ENCODE results near the gene ANKS3. TPM values are rescaled to one million over a fixed set of nuclear protein-coding genes. Genes with fewer than 3 reads are reported as not detected.

The ANKS3 gene
- polyA plus RNA-seq, 2 of the 4 experiments (the other 2 are of a cell fraction) = 22.7 to 27.1 TPM

GRCh38 chr16:4666537-4667202 lies 67.4 kb downstream of the ANKS3 start:
- ATAC-seq = no peak

DNA sequence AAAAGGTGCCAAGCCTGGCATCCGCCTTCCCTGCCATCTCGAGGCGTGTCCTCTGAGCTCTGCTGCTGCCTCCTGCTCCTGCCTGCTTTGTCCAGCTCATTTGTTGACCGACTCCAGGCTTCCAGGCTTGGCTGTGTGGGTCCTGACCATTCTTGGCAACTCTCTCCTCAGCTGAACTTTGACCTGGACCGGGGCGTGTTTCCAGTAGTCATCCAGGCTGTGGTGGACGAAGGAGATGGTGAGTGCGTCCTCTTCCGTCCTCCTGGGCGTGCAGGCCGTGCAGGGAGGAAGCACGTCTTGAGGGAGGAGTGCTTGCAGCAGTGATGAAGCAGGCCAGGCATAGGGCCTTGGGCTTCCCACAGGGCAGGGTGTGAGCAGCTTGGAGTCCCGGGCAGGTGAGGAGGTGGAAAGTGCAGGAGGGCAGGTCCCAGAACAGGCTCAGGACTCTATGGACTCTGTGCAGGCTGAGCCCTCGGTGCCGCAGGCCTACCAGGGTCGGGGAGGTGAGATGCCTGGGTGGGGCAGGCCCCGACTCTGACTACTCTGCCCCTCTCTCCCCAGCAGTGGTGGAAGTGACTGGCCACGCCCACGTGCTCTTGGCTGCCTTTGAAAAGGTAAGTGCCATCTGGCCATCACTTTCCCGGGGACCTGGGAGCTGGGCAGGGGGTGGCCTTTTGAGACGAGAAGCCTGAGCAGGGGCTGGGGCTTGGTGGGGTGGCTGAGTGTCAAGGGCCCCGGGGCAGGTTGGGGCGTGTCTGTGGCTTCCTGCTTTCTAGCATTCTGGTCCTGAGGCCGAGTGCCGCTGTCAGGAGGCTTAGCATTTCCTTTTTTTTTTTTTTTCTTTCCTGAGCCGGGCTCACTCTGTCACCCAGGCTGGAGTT lies 69.3 kb downstream of the ANKS3 start:
- ChIA-PET POLR2A (no interaction called here), CTCF (interaction anchor here (0.9 kb wide), 1 partner anchor 79 kb away, joined by 3 read pairs; no protein-coding TSS in a partner anchor)
- DNase-seq (ENCODE audit: low read depth in 1 of 2, low spot score in 1 of 2) (peak in 1 of 2 experiments; percentile 22), ATAC-seq (peak in 1 of 2 experiments; percentile 18; a peak in 3 of 6 replicates), FAIRE-seq (no peak)
- peak overlapping the region in 1 of 2 experiments; percentile 61; a peak in 3 of 6 replicates for H3K27ac ChIP-seq
- no peak overlapping the region for H3K4me2 ChIP-seq
- peaks cover 19% of the 10 kb centered on the region for H3K4me1 ChIP-seq
- WGBS (ENCODE audit: missing lambda C conversion rate) = 79% methylated on average over 26 of the region's 26 CpGs
- no peak for TF ChIP-seq MAFK (IDR thresholded peaks at IDR 0.05; ENCODE audit: partially characterized antibody)
- TF ChIP-seq, protein P1, sequence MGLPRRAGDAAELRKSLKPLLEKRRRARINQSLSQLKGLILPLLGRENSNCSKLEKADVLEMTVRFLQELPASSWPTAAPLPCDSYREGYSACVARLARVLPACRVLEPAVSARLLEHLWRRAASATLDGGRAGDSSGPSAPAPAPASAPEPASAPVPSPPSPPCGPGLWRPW (IDR thresholded peaks at IDR 0.05) = no peak
- TF ChIP-seq KDM5A (IDR thresholded peaks at IDR 0.05) = no peak
- TF ChIP-seq RARB (CRISPR knock-in tag; IDR thresholded peaks at IDR 0.05) = no peak
- TF ChIP-seq RFX5 (IDR thresholded peaks at IDR 0.05) = no peak
- TF ChIP-seq JUNB (IDR thresholded peaks at IDR 0.05) = no peak
- TF ChIP-seq NFE2L2 (conservative IDR thresholded peaks at IDR 0.05; ENCODE audit: low read length) = no peak
- no peak for TF ChIP-seq SMC3 (IDR thresholded peaks at IDR 0.05)
- no peak for TF ChIP-seq EHMT2 (IDR thresholded peaks at IDR 0.05; ENCODE audit: low read depth)
- TF ChIP-seq RCOR1 (IDR thresholded peaks at IDR 0.05; ENCODE audit: low read depth, low read length) = no peak
- TF ChIP-seq E2F6 (IDR thresholded peaks at IDR 0.05; ENCODE audit: borderline replicate concordance, low read depth) = no peak
- TF ChIP-seq ZNF302 (CRISPR knock-in tag; IDR thresholded peaks at IDR 0.05) = no peak
- no peak for TF ChIP-seq HOXA7 (CRISPR knock-in tag; IDR thresholded peaks at IDR 0.05)
- TF ChIP-seq FOSL2 (IDR thresholded peaks at IDR 0.05) = no peak
- TF ChIP-seq FOSL2 (CRISPR knock-in tag; IDR thresholded peaks at IDR 0.05) = no peak
- no peak for TF ChIP-seq PHF8 (IDR thresholded peaks at IDR 0.05; ENCODE audit: borderline replicate concordance, low read depth)
- H3K4me3 ChIP-seq = no peak overlapping the region
- no peaks in the 10 kb centered on the region for H3K9me3 ChIP-seq

More at GRCh38 chr16:4666537-4667202, 67.4 kb downstream of the ANKS3 start:
- TF ChIP-seq SREBF2 (IDR thresholded peaks at IDR 0.05) (no peak), GATA3 (IDR thresholded peaks at IDR 0.05; ENCODE audit: borderline replicate concordance) (no peak), HOXA7 (CRISPR knock-in tag; IDR thresholded peaks at IDR 0.05) (no peak), HDAC2 (IDR thresholded peaks at IDR 0.05) (no peak), ZNF302 (CRISPR knock-in tag; IDR thresholded peaks at IDR 0.05) (no peak), ELK1 (IDR thresholded peaks at IDR 0.05; ENCODE audit: low read depth, low read length) (no peak), CBX8 (IDR thresholded peaks at IDR 0.05) (no peak), HEYL (CRISPR knock-in tag; IDR thresholded peaks at IDR 0.05) (no peak), JUNB (IDR thresholded peaks at IDR 0.05) (no peak)
- TF ChIP-seq, protein P2, sequence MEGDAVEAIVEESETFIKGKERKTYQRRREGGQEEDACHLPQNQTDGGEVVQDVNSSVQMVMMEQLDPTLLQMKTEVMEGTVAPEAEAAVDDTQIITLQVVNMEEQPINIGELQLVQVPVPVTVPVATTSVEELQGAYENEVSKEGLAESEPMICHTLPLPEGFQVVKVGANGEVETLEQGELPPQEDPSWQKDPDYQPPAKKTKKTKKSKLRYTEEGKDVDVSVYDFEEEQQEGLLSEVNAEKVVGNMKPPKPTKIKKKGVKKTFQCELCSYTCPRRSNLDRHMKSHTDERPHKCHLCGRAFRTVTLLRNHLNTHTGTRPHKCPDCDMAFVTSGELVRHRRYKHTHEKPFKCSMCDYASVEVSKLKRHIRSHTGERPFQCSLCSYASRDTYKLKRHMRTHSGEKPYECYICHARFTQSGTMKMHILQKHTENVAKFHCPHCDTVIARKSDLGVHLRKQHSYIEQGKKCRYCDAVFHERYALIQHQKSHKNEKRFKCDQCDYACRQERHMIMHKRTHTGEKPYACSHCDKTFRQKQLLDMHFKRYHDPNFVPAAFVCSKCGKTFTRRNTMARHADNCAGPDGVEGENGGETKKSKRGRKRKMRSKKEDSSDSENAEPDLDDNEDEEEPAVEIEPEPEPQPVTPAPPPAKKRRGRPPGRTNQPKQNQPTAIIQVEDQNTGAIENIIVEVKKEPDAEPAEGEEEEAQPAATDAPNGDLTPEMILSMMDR (IDR thresholded peaks at IDR 0.05) = no peak
- no peak for FAIRE-seq
- WGBS (ENCODE audit: missing lambda C conversion rate) = 95% methylated on average over 15 of the region's 20 CpGs
- H3K27ac ChIP-seq = no peak overlapping the region
- peaks cover 19% of the 10 kb centered on the region for H3K4me1 ChIP-seq
- no peaks in the 10 kb centered on the region for H3K9me3 ChIP-seq
- H3K4me3 ChIP-seq = no peak overlapping the region
- CTCF ChIA-PET = interaction anchor here (0.9 to 2.3 kb wide), 4 partner anchors 14 to 43 kb away, joined by 3 to 13 read pairs (median 6); partner anchors contain the start of gene MGRN1
- no peak for DNase-seq (ENCODE audit: low read depth in 1 of 2, low spot score in 1 of 2)
- POLR2A ChIA-PET = no interaction called here
- no peak overlapping the region for H3K4me2 ChIP-seq

Data from A549 (cell line).